Heart left ventricle (tissue), 16 donors: ENCODE results near the gene ZNF593OS. TPM values are rescaled to one million over a fixed set of nuclear protein-coding genes. Genes with fewer than 3 reads are reported as not detected.
A peak's percentile ranks its signal among the peaks of the same experiment; 100 is the strongest.

Experiments used
- ATAC-seq, 4 donors: fragments of 200-7000 bp; cut with Tn5 transposase; one replicate each; pipeline ENCODE4 v1.9.1; 2020 to 2022; ENCODE audit warnings: moderate library complexity in 4 of 4, mild to moderate bottlenecking in 3 of 4, moderate number of reproducible peaks in 1 of 4
- DNase-seq, 5 donors: peaks; one replicate each; pipeline ENCODE4 v3.0.0-alpha.2; 2020
- H3K27ac ChIP-seq, 12 donors: fragments of 200-600 bp; sonication (generic) in 4 of 12; one replicate each; pipeline versions ENCODE4 v1.5.0 to v1.8.0; 2016 to 2022; ENCODE audit warnings: mild to moderate bottlenecking in 2 of 12
- H3K27me3 ChIP-seq, 9 donors: fragments of 200-600 bp; sonication (generic) in 2 of 9; one replicate each; pipeline versions ENCODE4 v1.5.1 to v1.8.0; 2016 to 2022; ENCODE audit warnings: mild to moderate bottlenecking in 3 of 9
- H3K36me3 ChIP-seq, 9 donors: fragments of 200-600 bp; sonication (generic) in 2 of 9; one replicate each; pipeline versions ENCODE4 v1.5.0 to v1.8.0; 2018 to 2022; ENCODE audit warnings: mild to moderate bottlenecking in 2 of 9
- H3K4me1 ChIP-seq, 12 donors: fragments of 200-600 bp; sonication (generic) in 4 of 12; one replicate each; pipeline versions ENCODE4 v1.5.0 to v1.8.0; 2016 to 2022; ENCODE audit warnings: mild to moderate bottlenecking in 3 of 12
- H3K4me3 ChIP-seq, 12 donors: fragments of 200-600 bp; sonication (generic) in 4 of 12; one replicate each; pipeline versions ENCODE4 v1.5.0 to v1.8.0; 2017 to 2022; ENCODE audit warnings: mild to moderate bottlenecking in 9 of 12, moderate library complexity in 4 of 12
- H3K9me3 ChIP-seq, 12 donors: fragments of 200-600 bp; sonication (generic) in 4 of 12; one replicate each; pipeline versions ENCODE4 v1.5.0 to v1.8.0; 2016 to 2022; ENCODE audit warnings: mild to moderate bottlenecking in 1 of 12
- CTCF ChIP-seq, 12 donors: fragments of 200-600 bp; sonication (generic) in 4 of 12; IDR thresholded peaks; one replicate each; pipeline versions ENCODE4 v1.5.0 to v1.8.0; 2018 to 2022; ENCODE audit warnings: antibody characterized with exemption in 12 of 12, mild to moderate bottlenecking in 5 of 12
- POLR2A ChIP-seq, 2 donors: fragments of 450-650 bp; IDR thresholded peaks; one replicate each; pipeline ENCODE4 v1.6.1; 2017; ENCODE audit warnings: antibody characterized with exemption in 2 of 2, mild to moderate bottlenecking in 2 of 2, moderate library complexity in 2 of 2
- WGBS, 4 donors: extraction: QIAGEN DNeasy Blood & Tissue Kit in 2 of 4; methylation state at CpG; one replicate each; pipeline versions ENCODE4 v1.1.5 to v1.1.7; 2013 to 2018; 5-methylcytosine and 5-hydroxymethylcytosine counted together
- intact Hi-C, 10 donors: fragments of 100-400 bp; cut with DNase I; formaldehyde crosslinking; loops; one replicate each; pipeline versions ENCODE4 v1.11.1 to v1.14.2; 2022
- polyA plus RNA-seq, 2 donors: library from polyadenylated mRNA; stranded (reverse); fragments of 200-250 nt; gene quantifications; one replicate each; pipeline ENCODE4 v1.2.3, GENCODE V29; 2013
- total RNA-seq, 9 donors: library from RNA; depleted of rRNA in 2 of 9; stranded (reverse); fragments of >200 nt in 2 of 9; fragmentation: NEBNext Ultra II Directional in 3 of 9; extraction: Animal tissue kit (Norgen Biotek cat#: 25700) in 3 of 9; gene quantifications; one replicate each; pipeline versions ENCODE4 v1.1.0 to v1.2.4, GENCODE V29; 2016 to 2023
- donor health status: ischemic (EF 13 %, LVEDD 7.1; RV severe dilation, severe dysfunction).
- donor health status: healthy with polysubstance abuse.
- donor health status: DM: no; HTN: yes; CAD: no.
- donor health status: DM: no; HTN: no; CAD: no.
- donor health status: ischemic (EF 25% LVEDD 6.9; RV normal size, moderate dysfunction).
- donor health status: ischemic (EF 25% LVEDD 5.7; RV mildly dilated, moderate dysfunction).
- donor health status: healthy.
- donor health status: DM: yes; HTN: yes; CAD: no.
- donor health status: ischemic (EF 35%, LVEDD 5.7; RV mildly dilated, moderate dysfunction).
- donor health status: nonischemic (EF 11% LVEDD 7.7; RV severe dilation, severe dysfunction).
- donor health status: DM: yes; HTN: yes; CAD: no.
- donor health status: PGD.
- donor health status: ischemic (EF 29% LVEDD 5.4; RV normal size, mild dysfunction).
- donor health status: nonischemic (EF 23%, LVEDD 6.1; RV moderate dilation, normal function).

The ZNF593OS gene
- total and polyA plus RNA-seq, 11 donors, result not detected

GRCh38 chr1:26156285-26157038 lies 15.2 kb downstream of the ZNF593OS start:
- peak in 3 of 4 donors; percentile 4 to 53 (median 9) for ATAC-seq

GRCh38 chr1:26155370-26156284 lies 16.0 kb downstream of the ZNF593OS start:
- DNase-seq (peak in 1 of 5 donors; percentile 45), ATAC-seq (peak; percentile 1 to 40 (median 26))
- Histone ChIP-seq H3K4me1 (peaks cover 6 to 69% (median 39%) of the 10 kb centered on the region in 12 donors), H3K36me3 (no peaks in the 10 kb centered on the region), H3K9me3 (no peaks in the 10 kb centered on the region), H3K27ac (peak overlapping the region; percentile 38 to 96 (median 84)), H3K4me3 (peak overlapping the region in 10 of 12 donors; percentile 27 to 57 (median 42)), H3K27me3 (peaks cover 0 to 20% (median 0%) of the 10 kb centered on the region in 9 donors)
- TF ChIP-seq POLR2A (IDR thresholded peaks at IDR 0.05) (peak in 1 of 2 donors; percentile 8), CTCF (IDR thresholded peaks at IDR 0.05) (no peak)
- 47 to 56% (median 53%) methylated on average over 16 to 21 of the region's 21 CpGs for WGBS, 4 donors
- intact Hi-C loops, result loop anchor here in 3 of 10 donors (5.0 to 10.0 kb wide), 3 partner anchors 118 to 251 kb away; partner anchors contain the start of genes EXTL1 (in 1 of the 3) and STMN1 (in 1 of the 3)

More at GRCh38 chr1:26156285-26157038, 15.2 kb downstream of the ZNF593OS start:
- intact Hi-C loops, result loop anchor here in 3 of 10 donors (5.0 to 10.0 kb wide), 3 partner anchors 119 to 252 kb away; partner anchors contain the start of genes EXTL1 (in 1 of the 3) and STMN1 (in 1 of the 3)
- peak in 4 of 5 donors; percentile 80 to 85 (median 81) for DNase-seq
- 19 to 30% (median 24%) methylated on average over 8 to 12 of the region's 12 CpGs for WGBS, 4 donors
- Histone ChIP-seq H3K27me3 (peaks cover 0 to 28% (median 0%) of the 10 kb centered on the region in 9 donors), H3K27ac (peak overlapping the region; percentile 38 to 96 (median 84)), H3K4me1 (peaks cover 6 to 77% (median 46%) of the 10 kb centered on the region in 12 donors), H3K4me3 (peak overlapping the region in 11 of 12 donors; percentile 23 to 57 (median 41)), H3K36me3 (no peaks in the 10 kb centered on the region), H3K9me3 (no peaks in the 10 kb centered on the region)
- TF ChIP-seq CTCF (IDR thresholded peaks at IDR 0.05), result no peak
- TF ChIP-seq POLR2A (IDR thresholded peaks at IDR 0.05), result no peak

- peak in 2 of 4 donors; percentile 29 to 52 for ATAC-seq
- Histone ChIP-seq H3K4me1 (peaks cover 6 to 60% (median 35%) of the 10 kb centered on the region in 12 donors), H3K4me3 (peak overlapping the region in 1 of 12 donors; percentile 9), H3K27ac (peak overlapping the region; percentile 38 to 96 (median 83)), H3K9me3 (no peaks in the 10 kb centered on the region), H3K36me3 (no peaks in the 10 kb centered on the region), H3K27me3 (peaks cover 0 to 18% (median 0%) of the 10 kb centered on the region in 9 donors)
- TF ChIP-seq CTCF (IDR thresholded peaks at IDR 0.05) (no peak), POLR2A (IDR thresholded peaks at IDR 0.05) (no peak)
- intact Hi-C loops, result loop anchor here in 3 of 10 donors (5.0 to 10.0 kb wide), 3 partner anchors 117 to 250 kb away; partner anchors contain the start of genes EXTL1 (in 1 of the 3) and STMN1 (in 1 of the 3)
- peak in 1 of 5 donors; percentile 56 for DNase-seq
- whole genome bisulfite sequencing, 4 donors, result 38 to 44% (median 40%) methylated on average over 9 of the region's 9 CpGs
Observed at GRCh38 chr1:26154750-26155149, 16.9 kb downstream of the ZNF593OS start.
